Left hindlimb (tissue), 1 donor: ENCODE measurements around the gene GTF2F2.
"Not testable (repeated sequence)": the region's sequence is repeated elsewhere in the genome, so short reads cannot be mapped to it uniquely, and the experiment has no call there.

Experiments used
- DNase-seq: peaks from one replicate; pipeline ENCODE4 v3.0.0-alpha.2; 2018

GTF2F2 gene

DNA sequence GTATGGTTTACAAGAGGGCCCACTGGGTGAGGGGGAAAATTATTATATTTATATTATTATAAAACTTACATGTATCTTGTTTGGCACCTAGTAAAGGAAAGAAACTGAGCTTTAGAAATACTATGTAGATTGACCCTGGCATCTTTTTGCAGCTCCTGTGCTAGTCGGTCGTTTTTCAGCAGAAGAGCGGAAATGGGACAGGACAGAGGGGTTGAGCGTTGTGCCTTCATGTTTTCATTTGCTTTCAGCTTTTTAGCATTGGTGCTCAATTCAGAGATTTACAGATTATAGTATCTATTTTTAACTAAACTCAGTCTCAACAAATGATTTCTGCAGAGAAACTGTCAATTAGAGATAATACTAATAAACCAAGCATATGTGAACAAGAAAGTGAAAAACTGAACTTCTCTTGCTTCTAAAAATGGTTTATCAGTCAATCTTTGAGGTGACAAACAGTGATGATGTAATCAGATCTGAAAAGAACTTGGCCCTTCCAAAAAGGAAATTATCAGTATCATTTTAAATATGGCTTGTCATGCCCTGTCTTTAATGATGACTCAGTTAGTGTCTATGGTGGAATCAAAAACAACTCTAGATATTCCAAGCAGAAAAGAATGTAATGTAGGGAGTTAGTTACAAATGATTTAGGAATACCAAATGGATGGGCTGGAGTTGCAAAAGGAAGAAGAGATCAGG lies 137.5 kb downstream of the GTF2F2 start:
- DNase-seq = no peak

DNA sequence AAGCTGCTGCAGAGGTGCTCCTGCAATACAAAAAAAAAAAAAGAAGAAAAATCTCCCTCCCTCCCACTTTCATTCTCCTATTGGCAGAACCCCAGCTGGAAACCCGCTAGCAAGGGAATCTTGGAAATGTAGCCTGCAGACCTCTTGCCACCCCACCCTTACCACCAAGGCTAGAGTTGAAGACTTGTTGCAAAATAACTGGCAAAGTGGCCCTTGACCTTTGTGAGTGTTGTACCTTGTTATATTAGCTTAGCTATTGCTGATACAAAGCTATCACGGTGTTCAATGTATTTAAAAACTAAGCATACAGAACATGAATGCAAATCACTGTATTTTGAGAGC lies 138.0 kb downstream of the GTF2F2 start:
- no peak for DNase-seq

DNA sequence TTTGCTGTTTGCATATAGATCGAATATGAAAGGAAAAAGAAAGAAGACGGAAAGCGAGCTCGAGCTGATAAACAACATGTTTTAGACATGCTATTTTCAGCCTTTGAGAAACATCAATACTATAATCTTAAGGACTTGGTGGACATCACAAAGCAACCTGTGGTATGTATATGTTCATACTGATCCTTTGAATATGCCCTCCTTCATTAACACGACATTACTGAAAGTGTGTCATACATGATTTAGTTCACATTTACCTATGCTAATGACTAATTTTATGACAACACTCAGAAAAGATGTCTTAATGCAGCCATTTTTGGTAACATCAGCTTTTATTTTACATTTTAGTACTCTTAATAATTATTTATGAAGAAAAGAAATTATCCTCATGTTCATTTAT lies 146.9 kb downstream of the GTF2F2 start:
- no peak for DNase-seq

DNA sequence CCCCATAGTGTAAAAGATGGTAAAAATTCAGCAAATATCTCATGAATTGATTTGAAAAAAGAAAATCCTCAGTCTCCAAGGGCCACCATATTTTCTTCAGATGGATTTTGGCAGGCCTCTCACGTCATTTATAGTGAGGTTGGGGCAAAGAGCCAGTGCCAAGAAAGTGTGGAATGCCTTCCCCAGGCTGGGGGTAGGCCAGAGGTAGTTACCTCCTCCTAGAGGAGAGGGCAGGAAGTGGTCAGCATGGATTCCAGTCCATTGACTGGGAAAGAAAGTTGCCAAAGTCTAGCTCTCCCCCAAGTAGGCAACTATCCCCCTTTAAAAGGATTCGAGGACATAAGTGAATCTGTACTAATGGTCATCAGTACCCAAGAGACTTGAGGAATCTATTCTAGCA lies 148.9 kb downstream of the GTF2F2 start:
- no peak for DNase-seq

DNA sequence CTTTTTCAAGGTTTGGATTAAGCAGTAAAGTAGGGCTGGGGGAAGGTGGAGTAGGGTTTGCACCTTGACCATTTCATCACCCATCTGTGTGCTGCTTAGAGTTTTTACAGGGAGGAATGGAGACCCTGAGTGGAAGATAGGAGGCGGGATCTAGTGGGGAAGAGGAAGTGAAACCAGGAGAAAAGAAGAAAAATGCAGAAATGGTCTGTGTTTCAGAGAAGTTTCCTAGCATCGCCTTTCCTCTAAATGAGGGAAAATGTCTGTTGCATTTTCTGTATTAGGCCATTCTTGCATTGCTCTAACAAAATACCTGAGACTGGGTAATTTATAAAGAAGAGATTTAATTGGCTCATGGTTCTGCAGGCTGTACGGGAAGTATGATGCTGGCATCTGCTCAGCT lies 156.6 kb downstream of the GTF2F2 start:
- no peak for DNase-seq

DNA sequence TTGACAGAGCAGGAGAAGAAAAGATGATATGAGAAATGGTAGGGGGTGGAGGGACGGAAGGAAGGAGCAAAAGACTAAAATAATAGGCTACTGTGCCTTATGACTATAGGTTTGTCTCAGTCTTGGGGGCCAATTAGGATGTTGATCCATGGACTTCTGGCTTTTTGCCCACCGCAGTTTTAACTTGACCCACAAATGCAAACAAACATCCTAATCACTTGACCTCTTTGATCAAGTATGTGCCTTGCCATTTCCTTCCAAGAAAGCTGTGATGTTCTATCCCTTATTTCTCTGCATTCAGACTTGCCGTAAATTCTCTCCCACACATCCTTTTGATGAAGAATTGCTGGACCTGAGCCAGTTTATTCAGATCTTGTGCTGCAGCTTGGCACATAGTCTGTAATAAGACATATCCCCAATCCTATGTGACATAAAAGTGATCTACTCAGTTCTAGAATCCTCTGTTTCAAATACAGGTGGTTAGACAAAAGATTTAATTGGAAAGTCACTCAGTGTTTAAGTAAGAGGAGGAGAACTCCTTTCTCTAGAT lies 157.9 kb downstream of the GTF2F2 start:
- no peak for DNase-seq

DNA sequence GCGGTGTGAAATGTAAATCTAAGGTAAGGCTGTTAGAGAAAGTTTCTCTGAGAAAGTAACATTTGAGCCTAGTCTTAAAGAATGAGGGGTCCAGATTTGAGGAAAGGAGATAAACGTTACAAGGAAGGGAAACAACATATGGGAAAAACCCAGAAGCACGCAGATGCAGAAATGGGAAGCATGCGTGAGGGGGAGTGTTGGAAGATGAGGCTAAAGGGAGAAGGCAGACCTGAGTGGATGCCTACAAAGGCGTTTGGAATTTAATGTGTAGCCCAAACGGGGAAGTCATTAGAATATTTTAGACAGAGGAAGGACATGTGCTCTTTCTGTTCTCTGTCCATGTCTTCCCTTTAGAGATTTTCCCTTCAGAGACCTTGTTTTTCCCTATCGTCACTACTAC lies 159.7 kb downstream of the GTF2F2 start:
- no peak for DNase-seq

DNA sequence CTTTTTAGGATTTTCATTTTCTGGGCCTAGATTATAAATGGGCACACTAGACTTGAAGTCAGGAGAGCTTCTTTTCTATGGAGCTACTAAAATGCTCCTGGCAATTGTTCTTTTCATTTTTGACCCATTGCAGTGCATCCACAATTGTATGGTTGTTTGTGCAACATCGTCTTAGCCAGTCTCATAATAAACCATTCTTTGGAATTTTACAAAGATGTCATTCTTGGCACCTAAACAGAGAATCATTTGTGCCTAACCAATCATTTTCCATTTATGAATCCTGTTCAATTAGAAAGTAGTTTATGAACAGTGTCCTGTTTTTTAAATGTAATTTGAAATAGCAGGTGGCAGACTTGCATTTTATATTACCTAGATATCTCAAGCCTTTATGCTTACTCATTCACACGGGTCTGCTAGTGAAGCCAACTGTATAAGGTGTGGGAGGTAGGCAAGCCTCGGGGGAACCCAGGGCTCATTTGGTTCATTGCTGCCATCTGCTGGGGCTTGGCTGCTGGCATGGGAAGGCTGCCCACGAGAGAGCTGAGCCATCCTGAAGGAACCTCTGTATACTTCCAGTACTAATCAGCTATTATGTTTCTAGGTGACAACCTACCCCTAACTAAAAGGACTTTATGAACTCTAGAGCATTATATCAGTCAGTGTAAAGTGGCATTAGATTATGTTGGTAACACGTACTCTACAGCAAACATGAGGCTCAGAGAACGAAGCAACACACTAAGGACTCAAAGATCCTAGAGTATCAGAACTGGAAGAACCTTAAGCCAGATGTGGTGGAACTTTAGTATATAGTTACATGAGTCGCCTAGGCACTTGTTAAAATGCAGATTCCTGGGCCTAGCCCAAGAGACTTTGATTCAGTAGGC lies 160.7 kb downstream of the GTF2F2 start:
- DNase-seq = peak; percentile 57

DNA sequence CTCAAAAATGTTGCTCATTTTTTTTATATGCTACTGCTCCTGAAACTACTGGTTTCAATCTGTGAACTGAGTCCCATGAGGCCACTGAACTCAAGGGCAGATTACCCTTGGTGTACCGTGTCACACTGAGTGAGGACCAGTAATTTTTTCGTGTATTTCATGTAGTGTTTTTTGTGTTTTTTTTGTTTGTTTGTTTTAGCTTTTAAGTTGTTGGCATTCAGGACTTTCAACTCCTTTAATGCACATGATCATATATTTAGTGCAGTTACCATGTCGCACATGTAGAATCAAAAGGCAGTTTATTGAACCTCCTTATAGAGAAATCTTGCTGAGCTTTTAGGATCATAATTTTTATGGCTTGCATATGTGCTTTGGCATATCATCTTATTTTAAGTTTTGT lies 162.7 kb downstream of the GTF2F2 start:
- DNase-seq = no peak

DNA sequence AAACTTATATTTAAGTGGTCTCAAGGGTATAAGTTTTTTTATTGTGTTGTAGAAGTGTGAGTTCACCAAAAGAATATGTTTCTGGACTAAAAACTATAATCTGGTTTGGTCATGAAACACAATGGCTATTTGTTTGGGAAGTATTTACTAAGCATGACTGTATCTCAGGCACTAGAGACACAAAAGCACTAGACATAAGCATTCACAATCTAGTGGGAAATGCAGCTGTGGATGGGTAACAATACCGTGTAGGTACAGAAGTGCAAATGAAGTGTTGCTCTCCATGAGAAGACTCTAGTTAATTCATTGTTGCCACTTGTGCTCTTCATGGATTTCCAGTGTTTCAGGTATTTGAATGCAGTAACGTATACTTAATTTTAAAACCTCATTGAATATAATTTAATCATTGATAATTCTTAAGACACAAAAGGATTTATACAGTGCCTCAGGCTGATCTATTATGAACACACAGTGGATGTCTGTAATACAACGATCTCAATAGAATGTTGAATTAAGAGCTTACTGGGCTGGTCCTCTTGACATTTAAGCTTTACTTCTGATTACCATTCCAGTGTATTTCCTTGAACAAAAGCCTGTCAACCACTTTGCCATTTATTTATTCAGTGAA lies 169.7 kb downstream of the GTF2F2 start:
- no peak for DNase-seq

DNA sequence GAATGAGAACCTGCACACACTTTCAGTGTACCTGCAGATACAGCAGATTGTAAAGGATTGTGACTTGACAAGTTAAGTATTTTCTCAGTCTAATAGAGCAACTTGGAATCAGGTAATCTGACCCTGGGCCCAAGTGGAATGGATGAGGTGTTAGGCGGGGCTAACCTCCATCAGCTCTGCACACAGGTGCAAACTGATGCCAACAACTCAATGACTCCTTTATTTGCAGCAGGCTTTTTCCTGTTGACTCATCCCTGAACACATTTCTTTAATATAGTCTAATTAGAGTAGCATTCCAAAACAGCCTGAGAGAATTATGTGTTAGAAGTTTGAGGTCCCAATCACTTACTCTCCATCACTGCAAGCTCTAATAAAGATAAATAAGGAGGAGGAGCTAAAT lies 171.9 kb downstream of the GTF2F2 start:
- no peak for DNase-seq

DNA sequence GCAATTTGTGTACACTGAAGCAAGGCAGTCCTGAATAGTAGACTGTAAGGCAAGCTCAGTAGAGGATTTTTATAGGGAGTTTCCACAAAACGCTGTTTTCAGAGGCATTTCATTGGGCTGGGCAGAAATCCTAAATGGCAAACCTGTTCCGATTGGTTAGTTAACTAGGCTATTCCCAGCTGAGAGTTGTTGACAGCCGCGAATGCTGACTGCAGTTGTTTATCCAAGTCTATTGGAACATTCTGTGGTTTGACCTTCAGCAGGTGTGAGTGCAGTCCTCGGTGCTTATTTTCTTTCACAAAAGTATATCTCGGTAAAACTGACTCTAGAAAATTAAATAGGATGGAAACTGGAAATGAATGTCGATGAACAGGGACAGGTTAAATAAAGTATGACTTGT lies 175.2 kb downstream of the GTF2F2 start:
- DNase-seq = no peak

DNA sequence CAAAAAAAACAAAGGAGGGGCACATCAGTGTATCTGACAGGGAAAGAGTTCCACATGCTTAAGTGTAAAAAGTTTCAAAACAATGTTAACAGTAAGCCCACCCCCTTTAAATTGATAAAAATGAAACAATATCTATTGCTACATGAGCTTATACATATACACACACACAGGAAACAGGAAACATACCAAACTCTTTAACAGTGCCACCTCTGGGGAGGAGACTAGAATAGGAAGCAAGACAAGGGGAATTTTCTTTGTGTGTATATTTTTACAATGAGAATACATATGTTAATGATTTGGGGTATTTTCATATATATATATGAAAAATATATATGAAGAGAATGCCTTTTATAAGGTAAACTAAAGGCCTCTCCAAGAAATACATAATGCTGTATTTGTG lies 175.9 kb downstream of the GTF2F2 start:
- DNase-seq = no peak

DNA sequence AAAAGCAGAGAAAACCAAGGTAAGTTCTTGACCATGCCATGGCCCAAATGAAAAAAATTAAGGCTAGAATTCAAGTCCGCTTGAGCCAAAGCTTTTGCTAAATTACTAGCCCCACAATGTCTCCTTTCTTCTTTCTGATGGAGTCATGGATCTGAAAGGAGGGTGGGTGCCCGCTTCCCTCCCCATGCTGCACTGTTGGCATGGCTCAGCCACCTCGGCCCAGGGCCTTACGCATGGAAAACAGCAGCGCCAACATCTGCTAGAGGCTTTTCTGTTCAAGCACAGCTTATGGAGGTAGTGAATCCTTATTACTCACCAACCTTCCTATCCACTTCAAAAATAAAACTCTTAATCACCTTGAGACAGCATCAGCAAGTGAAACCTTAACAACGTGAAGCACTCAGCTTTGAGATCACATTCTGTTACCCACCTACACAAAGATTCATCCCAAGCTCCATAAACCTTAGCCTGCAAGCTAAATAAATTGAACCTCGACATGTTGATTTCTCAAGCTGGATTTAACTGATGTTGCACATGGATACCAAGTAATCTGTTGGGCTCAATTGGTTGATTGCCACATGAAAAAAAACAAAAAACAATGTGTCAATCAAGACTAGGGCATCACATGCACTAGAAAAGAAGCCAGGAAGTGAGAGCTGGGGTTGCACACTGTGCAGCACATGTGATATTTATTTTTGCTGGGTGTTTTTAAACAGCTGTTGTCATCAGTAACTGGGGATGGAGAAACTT lies 177.3 kb downstream of the GTF2F2 start:
- no peak for DNase-seq

DNA sequence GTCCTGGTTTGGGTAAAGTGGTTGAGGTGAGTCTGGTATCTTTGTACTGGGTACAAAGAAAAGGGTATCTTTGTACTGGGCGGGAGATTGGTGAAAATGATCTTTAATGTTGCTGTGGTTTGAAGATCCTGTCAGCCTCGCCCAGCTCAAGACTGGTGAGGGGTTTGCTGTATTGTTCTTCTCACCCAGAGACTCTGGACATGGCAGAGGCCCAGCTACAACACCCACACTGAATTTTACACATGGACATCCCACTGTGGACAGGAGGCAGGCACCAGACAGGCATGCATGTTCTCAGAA lies 177.8 kb downstream of the GTF2F2 start:
- no peak for DNase-seq

DNA sequence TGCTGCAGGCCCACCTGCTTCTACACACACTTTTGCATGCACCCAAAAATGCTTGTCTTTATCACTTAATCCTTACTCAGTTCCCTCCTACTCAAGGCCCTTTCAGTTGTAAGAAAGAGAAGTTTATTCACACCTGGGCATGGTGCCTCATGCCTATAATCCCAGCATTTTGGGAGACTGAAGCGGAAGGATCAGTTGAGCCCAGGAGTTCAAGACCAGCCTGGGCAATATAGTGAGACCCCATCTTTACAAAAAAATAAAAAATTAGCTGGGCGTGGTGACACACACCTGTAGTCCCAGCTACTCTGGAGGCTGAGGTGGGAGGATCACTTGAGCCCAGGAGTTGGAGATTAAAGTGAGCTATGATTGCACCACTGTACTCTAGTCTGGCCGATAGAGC lies 178.2 kb downstream of the GTF2F2 start:
- not testable (repeated sequence) for DNase-seq

DNA sequence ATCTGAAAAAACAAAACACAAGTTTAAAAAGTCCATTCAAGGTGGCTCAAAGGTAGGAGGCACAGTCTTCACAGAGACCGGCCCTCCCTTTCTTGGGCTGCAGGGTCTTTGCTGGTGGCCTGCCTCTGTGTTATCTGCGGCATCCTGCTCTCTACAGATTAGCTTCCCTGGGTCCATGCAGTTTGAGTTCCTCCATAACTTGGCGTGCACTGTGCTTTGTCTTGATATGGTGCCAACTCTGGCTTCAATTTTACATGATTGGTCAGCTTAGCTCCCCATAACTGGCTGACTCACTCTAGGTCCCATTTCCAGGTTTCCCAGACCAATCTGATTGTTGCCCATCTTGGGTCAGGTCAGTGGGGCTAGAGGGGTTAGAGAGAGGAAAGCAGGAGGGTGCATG lies 178.9 kb downstream of the GTF2F2 start:
- DNase-seq = no peak

DNA sequence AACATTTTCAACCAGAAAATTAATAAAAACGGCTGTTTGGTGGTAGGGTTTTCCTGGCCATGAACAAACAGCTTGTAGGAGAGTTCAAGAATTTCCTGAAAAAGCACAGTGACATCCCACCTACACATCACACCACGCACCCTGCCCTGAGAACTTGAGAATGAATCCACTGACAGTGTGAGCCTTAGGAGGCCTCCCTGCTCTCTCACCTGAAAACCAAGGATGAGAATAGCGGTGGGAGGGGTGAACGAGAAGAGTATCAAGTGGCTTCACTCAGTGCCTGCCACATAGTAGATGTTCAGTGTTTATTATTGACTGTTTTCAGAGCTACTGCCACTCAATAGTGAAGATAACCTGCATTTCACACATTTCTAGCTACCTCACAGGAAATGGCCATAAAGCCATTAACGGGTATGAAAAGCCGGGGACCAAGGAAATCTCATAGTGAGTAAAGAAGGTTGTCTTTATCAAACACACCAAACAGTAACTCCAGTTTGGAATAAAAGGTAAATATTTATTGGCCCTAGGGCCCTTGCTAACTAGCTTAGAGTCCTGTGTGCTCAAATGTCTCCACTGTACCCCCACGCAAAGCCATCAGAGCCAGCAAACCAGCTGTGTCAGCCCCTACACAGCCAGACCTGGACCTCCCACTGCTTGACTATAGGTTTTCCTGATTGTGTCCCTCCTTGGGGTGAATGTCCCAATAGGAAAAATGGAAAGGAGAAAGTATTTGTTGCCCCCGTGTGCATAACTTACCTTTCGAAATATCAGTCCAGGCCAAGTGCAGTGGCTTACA lies 180.1 kb downstream of the GTF2F2 start:
- DNase-seq = no peak

DNA sequence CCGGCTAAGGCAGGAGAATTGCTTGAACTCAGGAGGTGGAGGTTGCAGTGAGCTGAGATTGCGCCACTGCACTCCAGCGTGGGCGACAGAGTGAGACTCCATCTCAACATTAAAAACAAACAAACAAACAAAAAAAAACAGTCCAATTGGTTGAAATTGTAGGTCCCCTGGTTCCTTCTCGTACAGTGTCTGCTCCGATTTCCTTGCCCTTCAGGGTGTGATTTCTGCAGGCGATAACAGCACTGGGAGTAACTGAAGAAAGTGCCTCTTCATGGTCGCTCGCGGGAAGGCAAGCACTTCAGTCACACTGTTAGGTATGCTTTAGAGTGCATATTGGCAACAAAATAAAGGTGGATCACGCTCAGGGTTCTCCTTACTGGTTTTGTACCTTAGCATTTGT lies 181.0 kb downstream of the GTF2F2 start:
- no peak for DNase-seq

DNA sequence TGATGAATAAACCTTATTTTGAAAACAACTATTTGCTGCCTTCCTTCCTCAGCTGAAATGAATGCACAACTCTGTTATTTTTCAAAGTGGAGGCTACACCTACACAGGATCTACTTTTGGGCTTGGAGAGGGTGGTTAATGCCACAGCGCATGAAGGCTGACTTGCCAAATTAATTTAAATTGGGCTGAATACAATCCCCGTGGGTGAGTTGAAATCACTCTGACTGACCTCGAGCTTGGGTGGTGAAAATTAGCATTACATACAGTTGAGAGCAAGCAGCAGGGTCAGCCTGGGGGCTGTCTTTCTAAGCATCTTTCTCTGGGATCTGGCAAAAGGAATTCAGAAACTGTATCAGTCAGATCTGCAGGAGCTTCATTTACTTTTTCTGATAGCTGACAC lies 182.2 kb downstream of the GTF2F2 start:
- DNase-seq = no peak

DNA sequence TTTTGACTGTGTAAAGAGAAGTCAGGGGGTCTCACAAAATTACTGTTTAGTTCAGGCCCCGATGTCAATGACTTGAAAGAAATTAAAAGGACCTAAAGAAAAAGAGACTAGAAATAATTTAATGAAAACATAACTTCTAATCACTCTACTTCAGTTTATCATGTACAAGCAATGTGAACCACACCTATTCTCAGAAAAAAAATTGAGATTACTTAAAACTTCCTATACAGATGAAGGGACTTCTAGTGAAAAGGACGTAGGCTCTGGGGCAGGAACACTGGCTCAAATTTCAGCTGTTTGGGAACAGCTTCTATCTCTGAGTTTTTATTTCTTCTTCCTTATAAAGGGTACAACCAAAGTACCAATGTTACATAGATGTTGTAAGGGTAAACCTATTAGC lies 182.7 kb downstream of the GTF2F2 start:
- DNase-seq = no peak

DNA sequence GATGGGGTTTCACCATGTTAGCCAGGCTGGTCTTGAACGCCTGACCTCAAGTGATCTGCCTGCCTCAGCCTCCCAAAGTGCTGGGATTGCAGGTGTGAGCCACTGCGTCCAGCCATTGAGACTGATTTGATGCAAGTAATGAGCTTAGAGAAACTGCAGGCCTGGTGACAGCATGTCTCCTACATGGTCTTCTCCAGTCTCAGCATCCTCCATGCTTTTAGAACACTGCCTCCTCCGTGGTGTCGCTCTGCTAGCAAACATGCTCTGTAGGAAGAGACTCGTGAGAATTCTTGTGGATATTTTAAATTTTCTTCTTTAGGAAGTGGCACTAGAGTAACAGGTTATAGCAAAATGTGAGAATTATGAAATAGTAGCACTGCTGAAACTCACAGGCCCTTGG lies 183.6 kb downstream of the GTF2F2 start:
- no peak for DNase-seq

DNA sequence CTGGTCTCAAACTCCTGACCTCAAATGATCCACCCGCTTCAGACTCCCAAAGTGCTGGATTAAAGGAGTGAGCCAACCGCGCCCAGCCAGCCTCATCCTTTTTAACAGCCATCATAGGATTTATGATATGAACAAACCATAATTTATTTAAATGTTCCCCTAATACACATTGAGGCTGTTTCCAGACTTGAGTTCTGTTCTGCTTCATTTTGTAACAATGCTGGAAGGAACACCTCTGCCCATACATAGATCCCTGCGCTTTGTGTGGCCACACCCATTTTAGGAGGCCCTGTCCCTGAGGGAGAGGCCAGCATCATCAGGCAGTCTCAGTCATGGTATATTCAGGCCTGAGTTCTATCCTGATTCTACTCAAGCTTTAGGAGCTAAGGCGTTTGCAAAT lies 184.8 kb downstream of the GTF2F2 start:
- no peak for DNase-seq
